Measurements from ENCODE around the gene APOC4. TPM values are rescaled to one million over a fixed set of nuclear protein-coding genes. Genes with fewer than 3 reads are reported as not detected.

APOC4 gene
- not detected in 2 replicates for total RNA-seq

GRCh38 chr19:44942067-44942571, at the start of gene APOC4:
TSS of gene APOC4 (plus strand) at chr19:44942237. CDS start at chr19:44942278, 41 bp downstream.

GRCh38 chr19:44905437-44906160, 36.4 kb upstream of the APOC4 start, which contains the start of gene APOE:
TSS of gene APOE (plus strand) at chr19:44905796. CDS start at chr19:44906625, 829 bp downstream.

GRCh38 chr19:44914433-44915206, 27.4 kb upstream of the APOC4 start, which contains the start of gene APOC1:
TSS of gene APOC1 (plus strand) at chr19:44914608. CDS start at chr19:44914892, 284 bp downstream.

GRCh38 chr19:44954649-44955504, 12.8 kb downstream of the APOC4 start, which contains the start of gene CLPTM1:
TSS of gene CLPTM1 (plus strand) at chr19:44955380. CDS start at chr19:44955396, 16 bp downstream.

Other genes starting within 250 kb of the APOC4 start
- gene CEACAM16, start 243.1 kb upstream of the APOC4 start, total RNA-seq, result 0.09 TPM in 1 of 2 replicates, not detected in the other
- gene BCL3, start 193.5 kb upstream of the APOC4 start, total RNA-seq, result 5.0 and 12.5 TPM in 2 replicates
- gene CBLC, start 164.3 kb upstream of the APOC4 start, total RNA-seq, result 0.09 TPM in 1 of 2 replicates, not detected in the other
- gene BCAM, start 133.1 kb upstream of the APOC4 start, total RNA-seq, result 6.6 and 8.9 TPM in 2 replicates
- 33.6 and 40.5 TPM in 2 replicates for gene NECTIN2, start 95.9 kb upstream of the APOC4 start, total RNA-seq
- gene TOMM40, start 51.0 kb upstream of the APOC4 start, total RNA-seq, result 18.8 and 19.6 TPM in 2 replicates
- gene APOE, start 36.4 kb upstream of the APOC4 start, total RNA-seq, result 7.2 and 8.0 TPM in 2 replicates
- 0.69 and 0.79 TPM in 2 replicates for gene APOC1, start 27.6 kb upstream of the APOC4 start, total RNA-seq
- not detected in 2 replicates for gene APOC2, start 3.8 kb downstream of the APOC4 start, total RNA-seq
- 26.1 and 30.4 TPM in 2 replicates for gene CLPTM1, start 13.1 kb downstream of the APOC4 start, total RNA-seq
- gene RELB, start 59.2 kb downstream of the APOC4 start, total RNA-seq, result 3.3 and 6.9 TPM in 2 replicates
- gene CLASRP, start 96.8 kb downstream of the APOC4 start, total RNA-seq, result 12.3 and 17.8 TPM in 2 replicates
- not detected in 2 replicates for gene ZNF296, start 134.2 kb downstream of the APOC4 start, total RNA-seq
- 9.9 and 11.8 TPM in 2 replicates for gene GEMIN7, start 137.0 kb downstream of the APOC4 start, total RNA-seq
- gene PPP1R37, start 150.9 kb downstream of the APOC4 start, total RNA-seq, result 25.0 and 32.2 TPM in 2 replicates
- gene NKPD1, start 218.7 kb downstream of the APOC4 start, total RNA-seq, result 0.47 and 0.52 TPM in 2 replicates
- gene TRAPPC6A, start 236.0 kb downstream of the APOC4 start, total RNA-seq, result 11.0 and 13.4 TPM in 2 replicates
- gene BLOC1S3, start 236.5 kb downstream of the APOC4 start, total RNA-seq, result 1.8 and 2.2 TPM in 2 replicates